Loucy (cell line): ENCODE measurements around the gene BARX2.

ENCODE experiments used
- H2AFZ ChIP-seq: fragments of 200-600 bp; sonication (generic); 2 replicates; pipeline ENCODE4 v1.6.0; 2016; ENCODE audit warnings: antibody characterized with exemption, mild to moderate bottlenecking, low read length, moderate library complexity
- H3F3A ChIP-seq: fragments of 200-600 bp; 2 replicates; pipeline ENCODE4 v1.6.0; 2016; ENCODE audit warnings: antibody characterized with exemption, low read depth, mild to moderate bottlenecking
- H3K27me3 ChIP-seq: fragments of 200-600 bp; sonication (generic); 2 replicates; pipeline ENCODE4 v1.6.1; 2014; ENCODE audit warnings: low read length, mild to moderate bottlenecking; ENCODE audit not compliant: insufficient read depth, poor library complexity, severe bottlenecking
- H3K36me3 ChIP-seq: fragments of 200-600 bp; sonication (generic); 2 replicates; pipeline ENCODE4 v1.6.1; 2016; ENCODE audit warnings: low read length; ENCODE audit not compliant: insufficient read depth
- H3K4me1 ChIP-seq: fragments of 200-600 bp; sonication (generic); 2 replicates; pipeline ENCODE4 v1.5.1; 2014; ENCODE audit warnings: low read length, mild to moderate bottlenecking; ENCODE audit not compliant: insufficient read depth, poor library complexity, severe bottlenecking
- H3K4me2 ChIP-seq: fragments of 200-600 bp; sonication (generic); 2 replicates; pipeline ENCODE4 v1.6.0; 2014; ENCODE audit warnings: antibody characterized with exemption, low read length, low read depth, mild to moderate bottlenecking; ENCODE audit not compliant: poor library complexity, severe bottlenecking
- H3K4me3 ChIP-seq: fragments of 200-600 bp; sonication (generic); 2 replicates; pipeline ENCODE4 v1.5.1; 2014; ENCODE audit warnings: low read length, mild to moderate bottlenecking, mixed read lengths; ENCODE audit not compliant: poor library complexity, severe bottlenecking
- H3K79me2 ChIP-seq: fragments of 200-600 bp; sonication (generic); 2 replicates; pipeline ENCODE4 v1.6.1; 2014; ENCODE audit warnings: low read length; ENCODE audit not compliant: insufficient read depth
- H3K9ac ChIP-seq: fragments of 200-600 bp; sonication (generic); 2 replicates; pipeline ENCODE4 v1.6.0; 2014; ENCODE audit warnings: mild to moderate bottlenecking, low read depth, low read length, moderate library complexity; ENCODE audit not compliant: poor library complexity, severe bottlenecking
- H3K9me2 ChIP-seq: fragments of 200-600 bp; sonication (generic); replicated peaks from 2 replicates; pipeline ENCODE4 v1.6.1; 2016; ENCODE audit warnings: low read depth, low read length, mixed read lengths
- H3K9me3 ChIP-seq: fragments of 200-600 bp; sonication (generic); 2 replicates; pipeline ENCODE4 v1.6.1; 2014; ENCODE audit warnings: mild to moderate bottlenecking, antibody characterized with exemption, low read length, low read depth; ENCODE audit not compliant: insufficient read depth
- H4K20me1 ChIP-seq: fragments of 200-600 bp; sonication (generic); 2 replicates; pipeline ENCODE4 v1.6.0; 2014; ENCODE audit warnings: antibody characterized with exemption, low read length, mild to moderate bottlenecking; ENCODE audit not compliant: insufficient read depth, poor library complexity, severe bottlenecking
- CTCF ChIP-seq: fragments of 200-600 bp; sonication (generic); conservative IDR thresholded peaks from 2 replicates; pipeline ENCODE4 v1.5.1; 2014; ENCODE audit warnings: mild to moderate bottlenecking, antibody characterized with exemption, low read length
- EZH2phosphoT487 ChIP-seq: fragments of 200-600 bp; IDR thresholded peaks from 2 replicates; pipeline ENCODE4 v1.6.1; 2018; ENCODE audit warnings: antibody characterized with exemption, mild to moderate bottlenecking, moderate library complexity, borderline replicate concordance

The BARX2 gene

DNA sequence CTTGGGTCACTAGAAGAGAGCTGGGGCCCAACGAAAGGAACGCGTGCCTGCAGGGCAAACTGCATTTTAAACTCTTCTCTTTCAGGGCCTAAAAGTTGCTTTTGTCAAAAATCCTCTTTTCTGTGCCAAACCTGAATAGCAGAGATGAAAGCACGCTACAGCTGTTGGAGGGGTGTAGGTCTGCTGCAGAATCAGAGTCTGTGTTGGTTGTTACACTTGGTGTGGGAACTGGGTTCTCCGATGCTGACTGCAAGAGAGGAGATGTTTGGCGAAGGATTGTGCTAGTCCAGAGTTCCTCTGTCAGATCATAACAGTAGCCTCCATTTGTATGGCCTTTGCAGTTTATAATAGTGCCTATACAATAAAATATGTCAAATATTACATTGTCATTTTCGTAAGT lies 41.8 kb downstream of the BARX2 start:
- H3K9me2 ChIP-seq = no peaks in the 10 kb centered on the region
- no peaks in the 10 kb centered on the region for H3K27me3 ChIP-seq
- no peaks in the 10 kb centered on the region for H3K9me3 ChIP-seq
- H3K4me3 ChIP-seq = no peak overlapping the region
- TF ChIP-seq CTCF = no peak
- TF ChIP-seq EZH2phosphoT487 = no peak
- no peaks in the 10 kb centered on the region for H3K79me2 ChIP-seq
- no peak overlapping the region for H3K9ac ChIP-seq
- H4K20me1 ChIP-seq = no peaks in the 10 kb centered on the region
- no peak overlapping the region for H2AFZ ChIP-seq
- no peaks in the 10 kb centered on the region for H3K4me1 ChIP-seq
- H3F3A ChIP-seq = no peaks in the 10 kb centered on the region
- no peak overlapping the region for H3K4me2 ChIP-seq
- no peaks in the 10 kb centered on the region for H3K36me3 ChIP-seq

GRCh38 chr11:129418039-129418438 lies 42.4 kb downstream of the BARX2 start:
- no peaks in the 10 kb centered on the region for H3K79me2 ChIP-seq
- H3F3A ChIP-seq = no peaks in the 10 kb centered on the region
- no peak overlapping the region for H3K4me3 ChIP-seq
- no peak for TF ChIP-seq CTCF
- H3K9me2 ChIP-seq = no peaks in the 10 kb centered on the region
- H3K36me3 ChIP-seq = no peaks in the 10 kb centered on the region
- H4K20me1 ChIP-seq = no peaks in the 10 kb centered on the region
- H2AFZ ChIP-seq = no peak overlapping the region
- H3K9ac ChIP-seq = no peak overlapping the region
- no peaks in the 10 kb centered on the region for H3K4me1 ChIP-seq
- H3K4me2 ChIP-seq = no peak overlapping the region
- H3K9me3 ChIP-seq = no peaks in the 10 kb centered on the region
- H3K27me3 ChIP-seq = no peaks in the 10 kb centered on the region

- Histone ChIP-seq H3K4me2 (no peak overlapping the region), H3K9ac (no peak overlapping the region), H3K4me3 (no peak overlapping the region), H3F3A (no peaks in the 10 kb centered on the region), H3K27me3 (no peaks in the 10 kb centered on the region), H3K79me2 (no peaks in the 10 kb centered on the region), H3K4me1 (no peaks in the 10 kb centered on the region), H4K20me1 (no peaks in the 10 kb centered on the region), H2AFZ (no peak overlapping the region), H3K9me3 (no peaks in the 10 kb centered on the region), H3K9me2 (no peaks in the 10 kb centered on the region), H3K36me3 (no peaks in the 10 kb centered on the region)
- TF ChIP-seq CTCF (no peak), EZH2phosphoT487 (no peak)
These were observed 43.7 kb downstream of the BARX2 start for GRCh38 chr11:129419386-129419785.
